HG02938 (cell line): ENCODE results near the gene PDE4C.
A peak's percentile ranks its signal among the peaks of the same experiment; 100 is the strongest.

Experiments used
- ATAC-seq: cut with Tn5 transposase; IDR thresholded peaks from one replicate; pipeline ENCODE4 v1.9.1; 2021; ENCODE audit warnings: mild to moderate bottlenecking, moderate library complexity; ENCODE audit not compliant: unreplicated experiment

The PDE4C gene

DNA sequence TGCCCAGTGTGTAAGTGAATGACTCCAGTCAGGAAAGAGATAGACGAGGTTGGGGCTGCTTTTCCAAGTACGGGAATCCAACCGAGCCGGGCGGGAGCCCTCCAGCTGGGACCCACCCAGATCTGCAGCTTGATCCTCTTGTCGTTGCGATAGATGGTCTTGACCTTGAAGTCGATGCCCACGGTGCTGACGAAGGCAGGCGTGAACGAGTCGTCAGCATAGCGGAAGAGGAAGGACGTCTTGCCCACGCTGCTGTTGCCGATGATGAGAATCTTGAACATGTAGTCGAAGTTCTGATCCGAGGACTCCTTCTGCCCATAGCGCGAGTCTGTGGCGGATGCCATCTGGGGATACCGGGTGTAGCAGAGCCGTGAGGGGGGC is 23.9 kb downstream of the PDE4C start:
- no peak for ATAC-seq

GRCh38 chr19:18198374-18198773 is 27.9 kb downstream of the PDE4C start:
- no peak for ATAC-seq

GRCh38 chr19:18197941-18198340 is 28.3 kb downstream of the PDE4C start:
- no peak for ATAC-seq

- no peak for ATAC-seq
These were observed 28.9 kb downstream of the PDE4C start for GRCh38 chr19:18197306-18197705.

DNA sequence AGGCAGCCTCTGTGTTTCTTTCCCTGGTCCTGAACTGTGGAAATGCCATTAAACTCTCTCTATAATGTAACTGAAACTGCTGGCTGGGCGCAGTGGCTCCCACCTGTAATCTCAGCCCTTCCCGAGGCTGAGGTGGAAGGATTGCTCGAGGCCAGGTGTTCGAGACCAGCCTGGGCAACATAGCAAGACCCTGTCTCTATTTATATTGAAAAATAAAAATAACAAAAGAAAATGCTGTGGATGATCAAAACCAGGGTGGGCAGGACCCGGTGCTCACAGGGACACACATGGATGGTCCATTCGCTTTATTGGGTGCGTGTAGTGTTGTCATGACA is 29.8 kb downstream of the PDE4C start:
- ATAC-seq: no peak

GRCh38 chr19:18194554-18195238 is 31.5 kb downstream of the PDE4C start:
- ATAC-seq: no peak

DNA sequence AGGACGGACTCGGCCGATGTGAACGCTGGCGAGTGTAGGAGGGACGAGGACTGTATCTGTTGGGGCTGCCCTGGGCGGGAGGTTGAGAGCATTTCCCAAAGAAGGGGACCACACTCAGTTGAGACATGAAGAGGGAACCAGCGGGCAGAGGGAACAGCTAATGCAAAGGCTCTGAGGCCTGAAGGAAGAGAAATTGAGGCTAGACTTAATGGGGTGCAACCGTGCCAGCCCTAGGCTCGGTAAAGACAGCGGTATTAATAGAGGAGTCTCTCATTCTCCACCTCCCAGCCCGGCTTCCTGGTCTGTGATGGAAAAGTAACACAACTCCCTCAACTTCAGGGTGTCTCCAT is 32.1 kb downstream of the PDE4C start:
- ATAC-seq: no peak

DNA sequence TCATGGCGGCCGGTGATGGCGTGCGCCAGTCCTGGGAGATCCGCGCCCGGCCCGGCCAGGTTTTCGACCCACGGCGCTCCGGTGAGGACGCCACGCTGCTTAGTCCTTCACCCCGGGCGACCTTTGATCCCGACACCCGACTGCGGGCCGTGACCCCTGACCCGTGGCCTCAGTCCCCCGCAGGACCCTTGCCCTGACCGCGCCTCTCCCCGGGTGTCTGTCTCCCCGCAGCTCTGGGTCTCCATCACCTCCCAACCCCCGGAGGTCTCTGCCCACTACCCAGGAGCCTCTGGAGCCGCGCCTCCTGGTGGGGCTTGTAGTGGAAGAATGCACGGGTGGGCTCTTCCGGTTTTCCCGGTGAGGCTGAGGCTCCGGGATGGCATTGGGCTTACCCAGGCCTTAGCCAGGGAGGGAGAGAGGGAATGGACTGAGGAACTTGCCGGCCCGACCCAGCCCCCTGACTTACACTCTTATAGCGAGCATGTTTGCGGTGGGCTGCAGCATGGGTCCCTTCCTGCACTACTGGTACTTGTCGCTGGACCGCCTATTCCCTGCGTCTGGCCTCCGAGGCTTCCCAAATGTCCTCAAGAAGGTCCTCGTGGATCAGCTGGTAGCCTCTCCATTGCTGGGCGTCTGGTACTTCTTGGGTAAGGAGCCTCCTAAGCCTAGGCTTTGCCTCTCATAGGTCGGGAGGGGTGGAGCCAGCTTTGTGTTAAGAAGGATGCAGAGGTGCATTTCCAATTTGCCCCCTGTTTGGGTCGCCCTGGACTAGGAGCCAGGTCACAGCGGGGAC is 32.7 kb downstream of the PDE4C start:
- ATAC-seq: no peak

DNA sequence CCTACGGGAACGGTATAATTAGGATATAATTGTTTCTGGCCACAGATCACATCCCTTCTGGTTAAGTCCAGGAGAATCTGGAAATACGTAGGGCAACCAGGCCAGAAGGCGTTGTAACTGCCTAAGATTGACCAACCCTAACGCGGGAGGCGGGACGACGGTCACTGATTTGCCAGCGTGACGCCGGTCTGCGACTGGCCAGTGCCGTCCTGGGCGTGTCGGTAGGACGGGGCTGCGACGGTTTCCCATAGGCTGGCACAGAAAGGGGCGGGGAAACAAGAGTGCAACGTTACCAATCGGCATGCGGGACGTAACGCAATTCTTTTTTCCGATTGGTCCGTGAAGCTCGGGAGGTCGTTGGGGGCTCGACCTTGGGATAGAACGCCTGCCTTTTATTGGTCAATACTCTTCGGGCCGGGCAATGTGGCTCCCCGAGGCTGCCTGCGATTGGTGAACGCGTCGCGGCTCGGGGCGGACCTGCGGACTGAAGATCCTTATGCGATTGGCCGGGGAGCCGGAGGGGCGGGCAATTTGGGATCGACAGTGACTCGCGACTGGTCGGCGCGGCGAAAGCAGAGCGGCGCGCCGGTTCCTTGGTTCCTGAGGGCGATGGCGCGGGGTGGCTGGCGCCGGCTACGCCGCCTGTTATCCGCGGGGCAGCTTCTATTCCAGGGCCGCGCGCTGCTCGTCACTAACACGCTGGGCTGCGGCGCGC is 33.4 kb downstream of the PDE4C start, which contains the start of gene MPV17L2:
Gene MPV17L2, plus strand, starts transcription at position 546 of the 715 bp plus-strand sequence. Its CDS starts 64 bp downstream, at position 610.
- peak; percentile 85 for ATAC-seq

- no peak for ATAC-seq
These were observed 34.6 kb downstream of the PDE4C start for GRCh38 chr19:18191640-18192062.

GRCh38 chr19:18190278-18190677 is 36.0 kb downstream of the PDE4C start:
- ATAC-seq: no peak

DNA sequence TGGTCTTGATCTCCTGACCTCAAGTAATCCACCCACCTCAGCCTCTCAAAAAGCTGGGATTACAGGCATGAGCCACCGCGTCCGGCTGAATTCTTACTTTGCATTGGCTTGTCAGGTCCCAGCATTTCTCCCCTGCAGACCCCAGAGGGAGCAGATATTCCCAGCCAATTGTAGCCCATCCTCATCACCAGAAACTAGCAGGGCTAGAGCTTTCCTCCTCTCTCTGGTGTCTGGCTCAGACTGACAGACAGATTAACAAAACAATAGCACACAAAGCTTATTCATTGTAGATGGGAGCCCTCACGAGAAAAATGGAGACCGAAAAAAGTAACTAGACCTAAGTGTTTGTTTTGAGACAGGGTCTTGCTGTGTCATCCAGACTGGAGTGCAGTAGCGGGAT is 40.7 kb downstream of the PDE4C start:
- no peak for ATAC-seq

GRCh38 chr19:18183529-18183928 is 42.7 kb downstream of the PDE4C start:
- no peak for ATAC-seq

DNA sequence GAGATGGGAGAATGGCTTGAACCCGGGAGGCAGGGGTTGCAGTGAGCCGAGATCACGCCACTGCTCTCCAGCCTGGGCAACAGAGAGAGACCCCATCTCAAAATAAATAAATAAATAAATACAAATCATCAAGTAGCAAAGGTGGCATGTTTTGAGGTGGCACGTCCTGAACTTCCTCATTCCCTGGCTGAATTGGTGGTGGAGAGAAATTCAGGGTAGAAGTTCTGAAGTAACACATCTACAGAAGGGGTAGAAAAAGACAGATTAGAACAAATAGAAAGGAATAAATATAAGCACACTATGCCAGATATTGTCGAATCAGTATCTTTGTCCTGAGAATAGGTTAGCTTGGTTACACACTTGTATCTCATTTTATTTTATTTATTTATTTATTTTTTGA is 46.3 kb downstream of the PDE4C start:
- no peak for ATAC-seq

DNA sequence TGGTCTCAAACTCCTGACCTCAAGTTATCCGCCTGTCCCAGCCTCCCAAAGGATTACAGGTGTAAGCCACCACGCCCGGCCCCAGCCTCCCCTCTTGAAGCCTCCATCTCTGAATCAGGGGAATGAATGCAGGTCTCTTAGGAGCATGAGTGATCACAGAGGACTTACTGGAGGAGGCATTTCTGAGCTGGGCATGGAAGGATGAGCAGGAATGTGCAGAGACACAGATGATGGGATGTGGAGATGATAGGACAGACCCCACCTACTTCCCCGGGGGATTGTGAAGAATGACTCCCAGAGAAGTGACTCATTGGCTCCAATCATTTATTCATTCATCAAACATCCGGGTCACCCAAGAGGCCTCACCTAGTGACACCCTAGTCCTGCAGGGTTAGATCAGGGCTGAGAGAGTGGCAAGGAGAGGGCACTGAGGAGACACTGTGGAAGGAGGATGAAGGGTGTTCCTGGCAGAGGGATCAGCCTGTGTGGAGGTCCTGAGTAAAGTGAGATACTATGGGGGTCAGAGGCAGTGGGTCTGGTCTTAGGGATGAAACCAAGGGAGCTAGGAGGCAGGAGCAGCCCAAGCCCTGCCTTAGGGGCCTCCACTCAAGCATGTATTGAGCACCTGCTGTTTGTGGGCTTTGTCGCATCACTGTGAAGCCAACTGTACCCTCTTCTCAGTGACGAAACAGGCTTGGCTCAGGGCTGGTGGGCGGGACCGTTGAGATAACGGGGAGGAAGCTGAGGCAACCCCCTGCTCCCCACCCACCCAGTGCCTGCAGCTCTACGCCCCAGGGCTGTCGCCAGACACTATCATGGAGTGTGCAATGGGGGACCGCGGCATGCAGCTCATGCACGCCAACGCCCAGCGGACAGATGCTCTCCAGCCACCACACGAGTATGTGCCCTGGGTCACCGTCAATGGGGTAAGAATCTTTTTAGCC is 49.6 kb downstream of the PDE4C start:
- ATAC-seq: no peak

DNA sequence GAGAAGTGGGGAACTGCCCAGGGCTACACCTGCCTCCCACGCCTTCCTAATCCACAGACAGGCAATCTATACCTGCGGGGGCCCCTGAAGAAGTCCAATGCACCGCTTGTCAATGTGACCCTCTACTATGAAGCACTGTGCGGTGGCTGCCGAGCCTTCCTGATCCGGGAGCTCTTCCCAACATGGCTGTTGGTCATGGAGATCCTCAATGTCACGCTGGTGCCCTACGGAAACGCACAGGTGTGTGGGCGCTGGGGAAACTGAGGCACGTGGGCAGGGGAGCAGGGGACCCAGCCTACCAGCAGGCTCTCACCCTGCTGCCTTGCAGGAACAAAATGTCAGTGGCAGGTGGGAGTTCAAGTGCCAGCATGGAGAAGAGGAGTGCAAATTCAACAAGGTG is 51.3 kb downstream of the PDE4C start:
- ATAC-seq: no peak
